NK-92 (cell line): ENCODE measurements around the gene LRAT.

ENCODE experiments used
- DNase-seq: peaks from one replicate; lab custom pipeline; 2025; ENCODE audit not compliant: unreplicated experiment; lab: John Stamatoyannopoulos, UW

The LRAT gene

GRCh38 chr4:154757713-154758112, 13.9 kb downstream of the LRAT start:
- no peak for DNase-seq

GRCh38 chr4:154760895-154761294, 17.1 kb downstream of the LRAT start:
- DNase-seq, result no peak

- no peak for DNase-seq
Measured at GRCh38 chr4:154778264-154778663, 34.5 kb downstream of the LRAT start.

- DNase-seq, result no peak
Measured at GRCh38 chr4:154779362-154779947, 35.7 kb downstream of the LRAT start.

- DNase-seq, result no peak
Measured at GRCh38 chr4:154781126-154781982, 37.6 kb downstream of the LRAT start, which contains the start of gene RBM46. TSS of gene RBM46 (plus strand) at chr4:154781272. CDS start at chr4:154796753, 15,481 bp downstream.

- DNase-seq, result no peak
Measured at GRCh38 chr4:154781983-154782293, 38.1 kb downstream of the LRAT start.
